H9 (cell line): ENCODE measurements around the gene SDHAF3. TPM values are rescaled to one million over a fixed set of nuclear protein-coding genes. Genes with fewer than 3 reads are reported as not detected.

Experiments
- DNase-seq: peaks from one replicate; pipeline ENCODE4 v3.0.0-alpha.2; 2017
- H2AFZ ChIP-seq: one replicate; pipeline ENCODE4 v1.6.1; 2013; ENCODE audit warnings: mild to moderate bottlenecking, low read length, control low read depth, moderate library complexity
- H2AK5ac ChIP-seq: 2 replicates; pipeline ENCODE4 v1.6.1; 2013; ENCODE audit warnings: low read length, control low read depth, mixed read lengths; ENCODE audit not compliant: insufficient read length
- H2BK120ac ChIP-seq: one replicate; pipeline ENCODE4 v1.6.1; 2013; ENCODE audit warnings: low read depth, mild to moderate bottlenecking, low read length, control low read depth, inconsistent platforms; ENCODE audit not compliant: poor library complexity, severe bottlenecking
- H2BK12ac ChIP-seq: 2 replicates; pipeline ENCODE4 v1.6.1; 2013; ENCODE audit warnings: low read length, control low read depth, mixed read lengths, low read depth; ENCODE audit not compliant: insufficient read length
- H2BK15ac ChIP-seq: 2 replicates; pipeline ENCODE4 v1.6.1; 2013; ENCODE audit warnings: low read depth, low read length, control low read depth
- H2BK20ac ChIP-seq: one replicate; pipeline ENCODE4 v1.6.1; 2013; ENCODE audit warnings: low read depth, mild to moderate bottlenecking, low read length, control low read depth, inconsistent platforms; ENCODE audit not compliant: poor library complexity, severe bottlenecking
- H2BK5ac ChIP-seq: 2 replicates; pipeline ENCODE4 v1.6.1; 2013; ENCODE audit warnings: low read length, control low read depth, mixed read lengths; ENCODE audit not compliant: insufficient read length
- H3K14ac ChIP-seq: 2 replicates; pipeline ENCODE4 v1.6.1; 2013; ENCODE audit warnings: low read length, control low read depth; ENCODE audit not compliant: insufficient read depth
- H3K18ac ChIP-seq: 2 replicates; pipeline ENCODE4 v1.6.1; 2013; ENCODE audit warnings: low read depth, mild to moderate bottlenecking, mixed read lengths, low read length, control low read depth; ENCODE audit not compliant: insufficient read length
- H3K23ac ChIP-seq: 2 replicates; pipeline ENCODE4 v1.6.1; 2013; ENCODE audit warnings: low read length, control low read depth, mixed read lengths, low read depth; ENCODE audit not compliant: insufficient read length
- H3K23me2 ChIP-seq: 2 replicates; pipeline ENCODE4 v1.6.1; 2013; ENCODE audit warnings: low read depth, mild to moderate bottlenecking, mixed read lengths, low read length, control low read depth; ENCODE audit not compliant: insufficient read length, poor library complexity, severe bottlenecking
- H3K27ac ChIP-seq: 2 replicates; pipeline ENCODE4 v1.5.1; 2013; ENCODE audit warnings: low read length, control low read depth, mixed read lengths, low read depth; ENCODE audit not compliant: insufficient read length
- H3K27me3 ChIP-seq: 2 replicates; pipeline ENCODE4 v1.6.1; 2013; ENCODE audit warnings: low read length, control low read depth, inconsistent platforms; ENCODE audit not compliant: insufficient read depth
- H3K4ac ChIP-seq: 2 replicates; pipeline ENCODE4 v1.6.1; 2013; ENCODE audit warnings: low read depth, mild to moderate bottlenecking, control low read depth, inconsistent platforms, low read length, moderate library complexity
- H3K4me1 ChIP-seq: 2 replicates; pipeline ENCODE4 v1.6.1; 2013; ENCODE audit warnings: low read length, control low read depth, inconsistent platforms; ENCODE audit not compliant: insufficient read depth
- H3K4me2 ChIP-seq: 2 replicates; pipeline ENCODE4 v1.6.1; 2013; ENCODE audit warnings: low read length, control low read depth, mixed read lengths; ENCODE audit not compliant: insufficient read length, insufficient read depth
- H3K56ac ChIP-seq: 2 replicates; pipeline ENCODE4 v1.6.1; 2013; ENCODE audit warnings: low read depth, mild to moderate bottlenecking, mixed read lengths, low read length, control low read depth; ENCODE audit not compliant: insufficient read length
- H3K79me1 ChIP-seq: 2 replicates; pipeline ENCODE4 v1.6.1; 2013; ENCODE audit warnings: low read depth, mild to moderate bottlenecking, moderate library complexity, low read length, control low read depth, inconsistent platforms; ENCODE audit not compliant: insufficient read depth, poor library complexity, severe bottlenecking
- H3K79me2 ChIP-seq: 2 replicates; pipeline ENCODE4 v1.6.1; 2013; ENCODE audit warnings: low read length, control low read depth, inconsistent platforms; ENCODE audit not compliant: insufficient read depth
- H3K9ac ChIP-seq: 2 replicates; pipeline ENCODE4 v1.6.1; 2013; ENCODE audit warnings: low read length, control low read depth, mixed read lengths; ENCODE audit not compliant: insufficient read length; ENCODE audit errors: extremely low read depth
- H3K9me3 ChIP-seq: one replicate; pipeline ENCODE4 v1.6.1; 2013; ENCODE audit warnings: low read depth, low read length, inconsistent platforms; ENCODE audit not compliant: control insufficient read depth
- H3T11ph ChIP-seq: one replicate; pipeline ENCODE4 v1.6.1; 2013; ENCODE audit warnings: mild to moderate bottlenecking, low read length, control low read depth, inconsistent platforms
- H4K20me1 ChIP-seq: one replicate; pipeline ENCODE4 v1.6.1; 2013; ENCODE audit not compliant: control insufficient read depth, insufficient read length, insufficient read depth
- H4K5ac ChIP-seq: 2 replicates; pipeline ENCODE4 v1.6.1; 2013; ENCODE audit warnings: low read depth, mild to moderate bottlenecking, mixed read lengths, low read length, control low read depth; ENCODE audit not compliant: insufficient read length
- H4K8ac ChIP-seq: replicated peaks from 2 replicates; pipeline ENCODE4 v1.6.1; 2013; ENCODE audit warnings: low read length, control low read depth, mixed read lengths, low read depth; ENCODE audit not compliant: insufficient read length
- H4K91ac ChIP-seq: 2 replicates; pipeline ENCODE4 v1.6.1; 2013; ENCODE audit warnings: low read depth, mild to moderate bottlenecking, moderate library complexity, mixed read lengths, low read length, control low read depth; ENCODE audit not compliant: insufficient read length
- H3K27ac Mint-ChIP-seq, 3 experiments: 2 replicates in 2 of 3; 3 replicates in 1 of 3; pipeline ENCODE4 v1.8.0; 2020 to 2021; ENCODE audit warnings: mixed read lengths in 3 of 3, mild to moderate bottlenecking in 1 of 3, moderate library complexity in 1 of 3
- H3K27me3 Mint-ChIP-seq: 2 replicates; pipeline ENCODE4 v1.8.0; 2021; ENCODE audit warnings: low read depth, mild to moderate bottlenecking, moderate library complexity, mixed read lengths
- H3K36me3 Mint-ChIP-seq, 3 experiments: 2 replicates in 2 of 3; 3 replicates in 1 of 3; pipeline ENCODE4 v1.8.0; 2020 to 2021; ENCODE audit warnings: low read depth in 3 of 3, mixed read lengths in 3 of 3; ENCODE audit not compliant: insufficient read depth in 1 of 3
- H3K4me1 Mint-ChIP-seq, 2 experiments: 2 replicates each; pipeline ENCODE4 v1.8.0; 2020; ENCODE audit warnings: mixed read lengths in 2 of 2
- H3K4me3 Mint-ChIP-seq, 2 experiments: 2 replicates in 1 of 2; 3 replicates in 1 of 2; pipeline ENCODE4 v1.8.0; 2020 to 2021; ENCODE audit warnings: mild to moderate bottlenecking in 2 of 2, mixed read lengths in 2 of 2, moderate library complexity in 1 of 2
- H3K9me3 Mint-ChIP-seq, 2 experiments: 2 replicates in 1 of 2; 3 replicates in 1 of 2; pipeline ENCODE4 v1.8.0; 2020; ENCODE audit warnings: mild to moderate bottlenecking in 2 of 2, mixed read lengths in 2 of 2, moderate library complexity in 1 of 2
- CTCF ChIP-seq: fragments of 200-600 bp; sonication (generic); conservative IDR thresholded peaks from 3 replicates; pipeline ENCODE4 v1.8.0; 2021; ENCODE audit warnings: antibody characterized with exemption, mild to moderate bottlenecking
- WGBS: extraction: QIAGEN DNeasy Blood & Tissue Kit; methylation state at CpG from one replicate; pipeline ENCODE4 v1.1.7; 2013; ENCODE audit warnings: missing lambda C conversion rate, low lambda C conversion rate, mixed read lengths; ENCODE audit not compliant: insufficient read length; ENCODE audit errors: extremely low coverage; 5-methylcytosine and 5-hydroxymethylcytosine counted together
- total RNA-seq: library from RNA; stranded (reverse); gene quantifications from 2 replicates; pipeline ENCODE4 v1.2.1, GENCODE V29; 2021

Gene SDHAF3
- total RNA-seq, 1 experiment from 2014 or later: 14.1 TPM

DNA sequence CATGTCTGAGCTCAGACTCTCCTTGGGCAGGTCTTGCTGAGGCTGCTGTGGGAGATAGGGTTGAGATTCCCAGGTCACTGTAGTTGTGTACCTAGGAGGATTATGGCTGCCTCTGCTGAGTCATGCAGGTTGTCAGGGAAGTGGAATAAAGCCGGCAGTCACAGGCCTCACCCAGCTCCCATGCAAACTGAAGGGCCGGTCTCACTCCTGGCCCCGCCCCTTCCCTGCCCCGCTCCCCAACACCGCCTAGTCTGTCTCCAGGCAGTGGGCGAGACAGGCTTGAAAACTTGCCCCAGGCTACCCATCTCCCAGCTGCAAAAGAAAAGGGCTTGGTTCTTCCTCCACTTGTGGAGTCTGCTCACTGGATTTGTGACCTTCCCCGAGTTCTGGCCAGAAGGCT is 41.6 kb upstream of the SDHAF3 start:
- H3K23ac ChIP-seq: no peak overlapping the region
- DNase-seq: peak; percentile 42
- H2AFZ ChIP-seq: no peak overlapping the region
- no peak for TF ChIP-seq CTCF
- no peaks in the 10 kb centered on the region for H3K4me1 ChIP-seq
- H3K23me2 ChIP-seq: no peaks in the 10 kb centered on the region
- no peak overlapping the region for H4K8ac ChIP-seq
- peaks cover 9 to 20% of the 10 kb centered on the region in 2 experiments; a peak in 3 of 4 replicates for H3K4me1 Mint-ChIP-seq
- no peak overlapping the region for H3K56ac ChIP-seq
- no peak overlapping the region for H3K4ac ChIP-seq
- H2BK120ac ChIP-seq: no peak overlapping the region
- H3K27me3 Mint-ChIP-seq: peaks cover 5% of the 10 kb centered on the region
- H4K5ac ChIP-seq: no peak overlapping the region
- no peak overlapping the region for H3K4me3 Mint-ChIP-seq
- H2BK15ac ChIP-seq: no peak overlapping the region
- no peak overlapping the region for H3K14ac ChIP-seq
- no peak overlapping the region for H2AK5ac ChIP-seq
- no peak overlapping the region for H3K18ac ChIP-seq
- H3K9me3 Mint-ChIP-seq: peaks cover 24 to 34% of the 10 kb centered on the region in 2 experiments
- no peak overlapping the region for H2BK5ac ChIP-seq
- H3K79me1 ChIP-seq: no peaks in the 10 kb centered on the region
- no peak overlapping the region for H3T11ph ChIP-seq
- no peaks in the 10 kb centered on the region for H4K20me1 ChIP-seq
- no peak overlapping the region for H3K4me2 ChIP-seq
- H3K36me3 Mint-ChIP-seq: peaks cover 8 to 50% (median 14%) of the 10 kb centered on the region in 3 experiments
- no peaks in the 10 kb centered on the region for H3K27me3 ChIP-seq
- no peak overlapping the region for H2BK20ac ChIP-seq
- H3K27ac ChIP-seq: no peak overlapping the region
- no peak overlapping the region for H4K91ac ChIP-seq
- H3K9ac ChIP-seq: no peak overlapping the region
- WGBS: no CpG with 5 or more reads among the region's 7 CpGs
- peak overlapping the region in 2 of 3 experiments; percentile 31 to 64; a peak in 2 of 7 replicates for H3K27ac Mint-ChIP-seq
- no peaks in the 10 kb centered on the region for H3K79me2 ChIP-seq
- H2BK12ac ChIP-seq: no peak overlapping the region
- H3K9me3 ChIP-seq: no peaks in the 10 kb centered on the region
